CD14-positive monocyte (primary cell): ENCODE results near the gene PATL1. TPM values are rescaled to one million over a fixed set of nuclear protein-coding genes. Genes with fewer than 3 reads are reported as not detected.

Experiments used
- DNase-seq, 3 donors: peaks; one replicate each; pipeline ENCODE4 v3.0.0-alpha.2; 2011 to 2022
- H2AFZ ChIP-seq: 2 replicates; pipeline ENCODE4 v1.6.0; 2012; ENCODE audit warnings: mild to moderate bottlenecking, low read depth, low read length, inconsistent platforms; ENCODE audit not compliant: insufficient read depth, poor library complexity, severe bottlenecking
- H3K27ac ChIP-seq, 2 donors: 1 replicate in 1 of 2; 2 replicates in 1 of 2; pipeline ENCODE4 v1.5.1; 2012 to 2013; ENCODE audit warnings: low read length in 2 of 2, control low read depth in 1 of 2, inconsistent platforms in 1 of 2, low read depth in 1 of 2, mild to moderate bottlenecking in 1 of 2
- H3K27me3 ChIP-seq, 2 donors: one replicate each; pipeline versions ENCODE4 v1.6.0 to v1.6.1; 2011 to 2013; ENCODE audit warnings: low read length in 2 of 2; ENCODE audit not compliant: control insufficient read depth in 2 of 2, insufficient read depth in 2 of 2
- H3K36me3 ChIP-seq, 2 donors: replicated peaks in 1 of 2; 1 replicate in 1 of 2; 2 replicates in 1 of 2; pipeline versions ENCODE4 v1.5.1 to v1.6.1; 2012 to 2013; ENCODE audit warnings: low read length in 2 of 2, control low read depth in 1 of 2, inconsistent platforms in 1 of 2, mild to moderate bottlenecking in 1 of 2; ENCODE audit not compliant: insufficient read depth in 2 of 2, control insufficient read depth in 1 of 2
- H3K4me1 ChIP-seq, 2 donors: 1 replicate in 1 of 2; 2 replicates in 1 of 2; pipeline versions ENCODE4 v1.5.1 to v1.6.1; 2012 to 2013; ENCODE audit warnings: low read length in 2 of 2, control low read depth in 1 of 2, inconsistent platforms in 1 of 2, mild to moderate bottlenecking in 1 of 2, moderate library complexity in 1 of 2; ENCODE audit not compliant: insufficient read depth in 2 of 2, control insufficient read depth in 1 of 2
- H3K4me2 ChIP-seq: replicated peaks from 2 replicates; pipeline ENCODE3; 2012; ENCODE audit warnings: low read length, moderate library complexity, mild to moderate bottlenecking; ENCODE audit not compliant: poor library complexity, severe bottlenecking; ENCODE audit errors: extremely low read depth
- H3K4me3 ChIP-seq, 3 experiments: fragments of 200-600 bp in 1 of 3; sonication (generic) in 1 of 3; replicated peaks in 1 of 3; 1 replicate in 2 of 3; 2 replicates in 1 of 3; pipeline ENCODE4 v1.5.1; 2011 to 2013; ENCODE audit warnings: low read length in 3 of 3, mild to moderate bottlenecking in 3 of 3, control low read depth in 2 of 3, low read depth in 2 of 3, inconsistent platforms in 1 of 3, moderate library complexity in 1 of 3
- H3K79me2 ChIP-seq: 2 replicates; pipeline ENCODE4 v1.6.0; 2012; ENCODE audit warnings: mild to moderate bottlenecking, control low read depth, inconsistent platforms, low read length, moderate library complexity; ENCODE audit not compliant: insufficient read depth
- H3K9ac ChIP-seq: 2 replicates; pipeline ENCODE4 v1.6.0; 2017; ENCODE audit warnings: low read length, mild to moderate bottlenecking; ENCODE audit not compliant: insufficient read depth, poor library complexity, severe bottlenecking
- H3K9me3 ChIP-seq, 2 donors: replicated peaks in 1 of 2; 1 replicate in 1 of 2; 2 replicates in 1 of 2; pipeline versions ENCODE4 v1.5.1 to v1.6.1; 2012 to 2013; ENCODE audit warnings: low read length in 2 of 2, control low read depth in 1 of 2; ENCODE audit not compliant: control insufficient read depth in 1 of 2, insufficient read depth in 1 of 2
- H4K20me1 ChIP-seq: 2 replicates; pipeline ENCODE4 v1.6.0; 2012; ENCODE audit warnings: mild to moderate bottlenecking, low read length, control low read depth, moderate library complexity; ENCODE audit not compliant: insufficient read depth
- H3K27ac Mint-ChIP-seq, 7 donors: one replicate each; pipeline ENCODE4 v1.8.0; 2020; ENCODE audit warnings: mild to moderate bottlenecking in 7 of 7, mixed read lengths in 7 of 7, moderate library complexity in 6 of 7, inconsistent platforms in 2 of 7
- H3K27me3 Mint-ChIP-seq, 3 donors: one replicate each; pipeline ENCODE4 v1.8.0; 2021 to 2022; ENCODE audit warnings: low read depth in 3 of 3, mild to moderate bottlenecking in 3 of 3, mixed read lengths in 3 of 3, moderate library complexity in 3 of 3, inconsistent platforms in 1 of 3
- H3K36me3 Mint-ChIP-seq, 2 donors: one replicate each; pipeline ENCODE4 v1.8.0; 2020; ENCODE audit warnings: mixed read lengths in 2 of 2, inconsistent platforms in 1 of 2, mild to moderate bottlenecking in 1 of 2
- H3K4me1 Mint-ChIP-seq: one replicate; pipeline ENCODE4 v1.8.0; 2020; ENCODE audit warnings: mild to moderate bottlenecking, mixed read lengths
- H3K4me3 Mint-ChIP-seq, 2 donors: one replicate each; pipeline ENCODE4 v1.8.0; 2020; ENCODE audit warnings: mild to moderate bottlenecking in 2 of 2, mixed read lengths in 2 of 2, moderate library complexity in 1 of 2
- H3K9me3 Mint-ChIP-seq, 7 donors: one replicate each; pipeline ENCODE4 v1.8.0; 2020 to 2022; ENCODE audit warnings: mixed read lengths in 7 of 7, mild to moderate bottlenecking in 6 of 7, moderate library complexity in 6 of 7, inconsistent platforms in 2 of 7
- WGBS: methylation state at CpG from one replicate; pipeline ENCODE4 v1.1.5; 2013; ENCODE audit warnings: missing lambda C conversion rate; ENCODE audit not compliant: insufficient coverage; 5-methylcytosine and 5-hydroxymethylcytosine counted together
- intact Hi-C, 2 donors: fragments of 100-400 bp; cut with micrococcal nuclease; formaldehyde crosslinking; loops; one replicate each; pipeline versions ENCODE4 v1.15.0 to v1.15.1; 2023
- polyA plus RNA-seq, 3 donors: library from polyadenylated mRNA; depleted of rRNA in 1 of 3; unstranded in 2 of 3; stranded (reverse) in 1 of 3; fragments of 300-500 nt in 2 of 3; fragments of >200 nt in 1 of 3; fragmentation: Illumina TruSeq in 2 of 3; gene quantifications; 1 replicate in 2 of 3; 2 replicates in 1 of 3; pipeline ENCODE4 v1.2.3, GENCODE V29; 2012 to 2021
- TF ChIP-seq, protein P1 (sequence below): fragments of 200-600 bp; IDR thresholded peaks from one replicate; pipeline ENCODE4 v1.8.0; 2022; ENCODE audit warnings: antibody characterized with exemption, mild to moderate bottlenecking

The PATL1 gene
- polyA plus RNA-seq, 3 donors, result 4.1 to 49.3 (median 5.1) TPM

GRCh38 chr11:59669611-59670009, 773 bp upstream of the PATL1 start:
- Histone ChIP-seq H3K36me3 (peaks cover 21% of the 10 kb centered on the region in 2 donors), H3K9ac (peak overlapping the region; percentile 91), H3K4me1 (peaks cover 27 to 34% of the 10 kb centered on the region in 2 donors), H3K27me3 (no peaks in the 10 kb centered on the region), H4K20me1 (peaks cover 29% of the 10 kb centered on the region), H3K79me2 (peaks cover 38% of the 10 kb centered on the region), H3K9me3 (no peaks in the 10 kb centered on the region), H3K4me3 (peak overlapping the region; percentile 65 to 97 (median 69)), H3K27ac (peak overlapping the region; percentile 98 to 99), H2AFZ (peak overlapping the region; percentile 87), H3K4me2 (peak overlapping the region; percentile 86)
- peaks cover 33% of the 10 kb centered on the region for H3K4me1 Mint-ChIP-seq
- H3K27ac Mint-ChIP-seq, result peak overlapping the region; percentile 99 to 100 (median 100)
- no peaks in the 10 kb centered on the region for H3K27me3 Mint-ChIP-seq
- WGBS, result 5% methylated on average over 20 of the region's 22 CpGs
- DNase-seq, result peak in 1 of 3 donors; percentile 39
- intact Hi-C loops, result loop anchor here (2.0 to 10.0 kb wide), 6 partner anchors 52 to 457 kb away; partner anchors contain the start of genes STX3 (in 2 of the 2), MPEG1 (in 1 of the 2), MRPL16 (in 1 of the 2) and OSBP (in 1 of the 2)
- TF ChIP-seq, protein P1, sequence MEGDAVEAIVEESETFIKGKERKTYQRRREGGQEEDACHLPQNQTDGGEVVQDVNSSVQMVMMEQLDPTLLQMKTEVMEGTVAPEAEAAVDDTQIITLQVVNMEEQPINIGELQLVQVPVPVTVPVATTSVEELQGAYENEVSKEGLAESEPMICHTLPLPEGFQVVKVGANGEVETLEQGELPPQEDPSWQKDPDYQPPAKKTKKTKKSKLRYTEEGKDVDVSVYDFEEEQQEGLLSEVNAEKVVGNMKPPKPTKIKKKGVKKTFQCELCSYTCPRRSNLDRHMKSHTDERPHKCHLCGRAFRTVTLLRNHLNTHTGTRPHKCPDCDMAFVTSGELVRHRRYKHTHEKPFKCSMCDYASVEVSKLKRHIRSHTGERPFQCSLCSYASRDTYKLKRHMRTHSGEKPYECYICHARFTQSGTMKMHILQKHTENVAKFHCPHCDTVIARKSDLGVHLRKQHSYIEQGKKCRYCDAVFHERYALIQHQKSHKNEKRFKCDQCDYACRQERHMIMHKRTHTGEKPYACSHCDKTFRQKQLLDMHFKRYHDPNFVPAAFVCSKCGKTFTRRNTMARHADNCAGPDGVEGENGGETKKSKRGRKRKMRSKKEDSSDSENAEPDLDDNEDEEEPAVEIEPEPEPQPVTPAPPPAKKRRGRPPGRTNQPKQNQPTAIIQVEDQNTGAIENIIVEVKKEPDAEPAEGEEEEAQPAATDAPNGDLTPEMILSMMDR, result no peak
- H3K4me3 Mint-ChIP-seq, result peak overlapping the region; percentile 88 to 97
- H3K9me3 Mint-ChIP-seq, result no peaks in the 10 kb centered on the region
- H3K36me3 Mint-ChIP-seq, result peaks cover 16 to 23% of the 10 kb centered on the region in 2 donors

- peaks cover 34% of the 10 kb centered on the region in 2 donors for H3K36me3 ChIP-seq
- TF ChIP-seq, protein P1, result peak; percentile 33
- WGBS, result 0% methylated on average over 12 of the region's 39 CpGs
- Mint-ChIP-seq H3K27ac (peak overlapping the region; percentile 93 to 100 (median 96)), H3K9me3 (no peaks in the 10 kb centered on the region), H3K4me1 (peaks cover 34% of the 10 kb centered on the region), H3K27me3 (no peaks in the 10 kb centered on the region), H3K36me3 (peaks cover 22 to 31% of the 10 kb centered on the region in 2 donors), H3K4me3 (peak overlapping the region; percentile 90 to 92)
- peak overlapping the region; percentile 90 for H3K4me2 ChIP-seq
- H3K9ac ChIP-seq, result peak overlapping the region; percentile 91
- no peaks in the 10 kb centered on the region for H3K9me3 ChIP-seq
- peak overlapping the region; percentile 83 to 98 for H3K27ac ChIP-seq
- peak overlapping the region; percentile 78 for H2AFZ ChIP-seq
- H4K20me1 ChIP-seq, result peaks cover 41% of the 10 kb centered on the region
- DNase-seq, result peak; percentile 65 to 88 (median 77)
- no peaks in the 10 kb centered on the region for H3K27me3 ChIP-seq
- H3K4me1 ChIP-seq, result peaks cover 27 to 34% of the 10 kb centered on the region in 2 donors
- peaks cover 50% of the 10 kb centered on the region for H3K79me2 ChIP-seq
- intact Hi-C loops, result loop anchor here (2.0 to 10.0 kb wide), 6 partner anchors 51 to 456 kb away; partner anchors contain the start of genes STX3 (in 2 of the 2), MPEG1 (in 1 of the 2), MRPL16 (in 1 of the 2) and OSBP (in 1 of the 2)
- H3K4me3 ChIP-seq, result peak overlapping the region; percentile 82 to 97 (median 92)
Observed at GRCh38 chr11:59668188-59668949, 468 bp downstream of the PATL1 start.
